Mucosa of descending colon (tissue), 3 donors: ENCODE data around the gene RSF1. TPM values are rescaled to one million over a fixed set of nuclear protein-coding genes. Genes with fewer than 3 reads are reported as not detected.
A peak's percentile ranks its signal among the peaks of the same experiment; 100 is the strongest.

ENCODE experiments used
- ATAC-seq: fragments of 200-7000 bp; cut with Tn5 transposase; one replicate; pipeline ENCODE4 v1.9.1; 2020; ENCODE audit warnings: mild to moderate bottlenecking, moderate library complexity
- DNase-seq, 3 donors: peaks; one replicate each; pipeline ENCODE4 v3.0.0-alpha.2; 2020
- H3K36me3 ChIP-seq: fragments of 200-600 bp; one replicate; pipeline ENCODE4 v1.8.0; 2021; ENCODE audit warnings: low read depth, mild to moderate bottlenecking
- H3K4me1 ChIP-seq: fragments of 200-600 bp; one replicate; pipeline ENCODE4 v1.8.0; 2021; ENCODE audit warnings: low read depth, mild to moderate bottlenecking
- H3K4me3 ChIP-seq: fragments of 200-600 bp; one replicate; pipeline ENCODE4 v1.8.0; 2021; ENCODE audit warnings: mild to moderate bottlenecking
- H3K9me3 ChIP-seq: fragments of 200-600 bp; one replicate; pipeline ENCODE4 v1.8.0; 2021; ENCODE audit warnings: mild to moderate bottlenecking
- intact Hi-C, 2 donors: fragments of 100-400 bp; cut with DNase I in 1 of 2; cut with micrococcal nuclease in 1 of 2; formaldehyde crosslinking; loops; one replicate each; pipeline versions ENCODE4 v1.11.0 to v1.11.1; 2022; cut with DNase I, micrococcal nuclease
- total RNA-seq, 3 donors: library from RNA; stranded (reverse); fragmentation: NEBNext Ultra II Directional in 2 of 3; extraction: Animal tissue kit (Norgen Biotek cat#: 25700) in 2 of 3; gene quantifications; one replicate each; pipeline versions ENCODE4 v1.2.1 to v1.2.4, GENCODE V29; 2021 to 2023
- TF ChIP-seq, protein P1 (sequence below): fragments of 200-600 bp; IDR thresholded peaks from one replicate; pipeline ENCODE4 v1.8.0; 2022; ENCODE audit warnings: antibody characterized with exemption, mild to moderate bottlenecking
- donor health status: DM: no; HTN: no; CAD: no; lungs with moderate emphysema.
- donor health status: DM: no; HTN: no; CAD: no.
- donor health status: DM: no; HTN: yes; CAD: no.

RSF1 gene
- total RNA-seq, 3 donors from 2014 or later = 43.7 to 80.2 (median 44.4) TPM

DNA sequence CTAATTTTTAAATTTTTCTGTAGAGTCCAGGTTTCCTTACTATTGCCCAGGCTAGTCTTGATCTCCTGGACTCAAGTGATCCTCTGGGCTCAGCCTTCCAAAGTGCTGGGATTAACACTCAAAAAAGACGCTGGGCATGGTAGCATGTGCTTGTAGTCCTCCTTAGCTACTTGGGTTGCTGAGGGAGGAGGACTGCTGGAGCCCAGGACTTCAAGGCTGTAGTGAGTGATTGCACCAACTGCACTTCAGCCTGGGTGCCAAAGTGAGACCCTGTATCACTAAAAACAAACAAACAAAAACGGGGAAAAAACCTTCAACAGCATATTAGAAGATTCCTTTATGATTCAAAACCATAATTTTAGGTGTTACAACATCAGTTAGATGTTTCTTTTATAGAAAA lies 44.6 kb downstream of the RSF1 start:
- Histone ChIP-seq H3K4me1 (no peaks in the 10 kb centered on the region), H3K4me3 (no peak overlapping the region), H3K36me3 (no peaks in the 10 kb centered on the region), H3K9me3 (no peaks in the 10 kb centered on the region)
- DNase-seq = no peak
- no peak for ATAC-seq
- intact Hi-C loops = no loop called here
- TF ChIP-seq, protein P1, sequence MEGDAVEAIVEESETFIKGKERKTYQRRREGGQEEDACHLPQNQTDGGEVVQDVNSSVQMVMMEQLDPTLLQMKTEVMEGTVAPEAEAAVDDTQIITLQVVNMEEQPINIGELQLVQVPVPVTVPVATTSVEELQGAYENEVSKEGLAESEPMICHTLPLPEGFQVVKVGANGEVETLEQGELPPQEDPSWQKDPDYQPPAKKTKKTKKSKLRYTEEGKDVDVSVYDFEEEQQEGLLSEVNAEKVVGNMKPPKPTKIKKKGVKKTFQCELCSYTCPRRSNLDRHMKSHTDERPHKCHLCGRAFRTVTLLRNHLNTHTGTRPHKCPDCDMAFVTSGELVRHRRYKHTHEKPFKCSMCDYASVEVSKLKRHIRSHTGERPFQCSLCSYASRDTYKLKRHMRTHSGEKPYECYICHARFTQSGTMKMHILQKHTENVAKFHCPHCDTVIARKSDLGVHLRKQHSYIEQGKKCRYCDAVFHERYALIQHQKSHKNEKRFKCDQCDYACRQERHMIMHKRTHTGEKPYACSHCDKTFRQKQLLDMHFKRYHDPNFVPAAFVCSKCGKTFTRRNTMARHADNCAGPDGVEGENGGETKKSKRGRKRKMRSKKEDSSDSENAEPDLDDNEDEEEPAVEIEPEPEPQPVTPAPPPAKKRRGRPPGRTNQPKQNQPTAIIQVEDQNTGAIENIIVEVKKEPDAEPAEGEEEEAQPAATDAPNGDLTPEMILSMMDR = no peak

DNA sequence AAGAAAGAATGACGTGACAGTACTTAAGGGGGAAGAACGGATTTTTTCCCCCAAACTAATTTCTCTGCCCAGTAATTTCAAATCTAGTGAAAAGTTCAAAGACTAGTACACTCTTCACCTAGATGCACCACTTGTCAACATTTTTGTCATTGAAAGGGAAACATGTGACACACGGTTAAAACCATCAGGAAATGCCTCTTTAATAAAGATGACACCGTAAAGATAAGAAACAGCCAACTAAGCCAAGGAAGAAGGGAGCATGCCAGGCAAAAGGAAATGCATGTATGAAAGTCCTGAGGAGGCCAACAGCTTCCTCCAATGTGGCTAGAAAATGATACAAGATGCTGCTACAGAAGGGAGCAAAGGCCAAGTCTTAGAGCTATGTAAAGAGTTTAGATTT lies 49.4 kb downstream of the RSF1 start:
- no peaks in the 10 kb centered on the region for H3K36me3 ChIP-seq
- intact Hi-C loops = no loop called here
- TF ChIP-seq, protein P1 = no peak
- no peak for DNase-seq
- no peaks in the 10 kb centered on the region for H3K9me3 ChIP-seq
- H3K4me1 ChIP-seq = no peaks in the 10 kb centered on the region
- H3K4me3 ChIP-seq = no peak overlapping the region
- ATAC-seq = peak; percentile 13

DNA sequence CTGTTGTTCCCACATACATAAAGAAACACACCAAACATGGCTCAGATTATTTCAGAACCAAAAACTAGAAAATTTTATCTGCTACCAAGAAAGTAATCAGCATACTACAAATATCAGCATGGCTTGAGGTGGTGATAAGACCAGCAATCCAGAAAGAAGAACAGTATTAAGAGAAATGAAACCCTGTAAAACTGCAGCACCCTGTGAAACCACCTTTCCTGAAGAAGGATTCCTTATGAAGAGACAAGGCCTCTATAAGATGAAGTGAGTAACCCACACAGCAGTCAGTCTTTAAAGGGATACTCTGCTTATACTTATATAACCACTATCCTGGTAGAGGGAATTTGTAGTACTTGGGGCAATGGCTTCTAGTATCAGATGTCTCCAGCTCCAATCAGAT lies 49.9 kb downstream of the RSF1 start:
- no peak for DNase-seq
- no peaks in the 10 kb centered on the region for H3K36me3 ChIP-seq
- H3K4me1 ChIP-seq = no peaks in the 10 kb centered on the region
- H3K4me3 ChIP-seq = no peak overlapping the region
- H3K9me3 ChIP-seq = no peaks in the 10 kb centered on the region
- TF ChIP-seq, protein P1 = no peak
- intact Hi-C loops = no loop called here
- ATAC-seq = no peak

DNA sequence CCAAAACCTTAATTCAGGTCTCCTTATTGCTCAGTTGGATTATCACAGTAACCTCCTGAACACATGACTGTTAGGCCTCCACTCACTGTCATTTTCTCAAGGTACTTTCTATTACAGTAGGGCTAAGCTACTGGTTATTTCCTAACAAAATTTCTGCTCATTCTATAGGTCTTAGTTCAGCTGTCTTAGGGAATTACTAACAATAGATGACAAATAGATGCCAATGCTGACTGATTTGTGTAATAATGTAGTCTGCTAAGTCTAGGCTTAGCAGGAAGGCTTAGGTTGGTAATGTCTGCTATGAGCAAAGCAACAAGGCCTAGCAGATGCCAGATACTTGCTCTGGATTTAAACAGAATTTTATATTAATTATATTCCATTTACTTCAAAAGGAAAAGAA lies 58.1 kb downstream of the RSF1 start:
- TF ChIP-seq, protein P1 = no peak
- H3K36me3 ChIP-seq = no peaks in the 10 kb centered on the region
- no peaks in the 10 kb centered on the region for H3K9me3 ChIP-seq
- intact Hi-C loops = no loop called here
- DNase-seq (no peak), ATAC-seq (no peak)
- H3K4me3 ChIP-seq = no peak overlapping the region
- no peaks in the 10 kb centered on the region for H3K4me1 ChIP-seq

DNA sequence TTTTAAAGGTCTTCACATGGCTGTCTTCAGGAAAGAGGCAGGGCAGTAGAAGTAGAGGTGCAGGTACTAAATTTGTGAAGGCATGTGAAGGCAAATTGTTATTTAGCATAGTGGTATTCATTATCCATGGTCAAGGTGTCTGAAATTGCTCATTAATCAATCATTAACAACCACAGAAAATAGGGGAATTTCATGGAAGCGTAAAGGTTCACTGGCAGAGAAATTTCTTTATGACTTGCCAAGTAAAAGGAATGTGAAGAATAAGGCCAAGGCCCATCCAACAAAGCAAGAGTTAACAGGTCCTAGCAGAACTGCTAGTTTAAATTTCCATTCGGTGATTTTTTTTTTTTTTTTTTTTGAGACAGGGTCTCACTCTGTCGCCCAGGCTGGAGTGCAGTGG lies 59.0 kb downstream of the RSF1 start:
- no peaks in the 10 kb centered on the region for H3K9me3 ChIP-seq
- no peaks in the 10 kb centered on the region for H3K4me1 ChIP-seq
- DNase-seq (no peak), ATAC-seq (no peak)
- intact Hi-C loops = no loop called here
- H3K4me3 ChIP-seq = no peak overlapping the region
- TF ChIP-seq, protein P1 = no peak
- no peaks in the 10 kb centered on the region for H3K36me3 ChIP-seq

DNA sequence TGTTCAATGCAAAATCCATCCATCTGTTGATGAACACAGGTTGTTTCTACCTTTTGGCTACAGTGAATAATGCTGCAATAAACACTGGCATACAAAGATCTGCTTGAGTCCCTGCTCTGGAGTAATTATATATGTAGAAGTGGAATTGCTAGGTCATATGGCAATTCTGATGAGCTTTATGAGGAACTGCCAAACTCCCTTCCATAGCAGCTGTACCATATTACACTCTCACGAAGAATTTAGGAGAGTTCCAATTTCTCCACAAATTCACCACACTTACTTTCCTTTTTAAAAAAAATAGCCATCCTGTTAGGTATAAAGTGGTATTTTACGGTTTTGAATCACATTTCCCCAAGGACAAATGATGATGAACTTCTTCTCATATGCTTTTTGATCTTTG lies 62.2 kb downstream of the RSF1 start:
- Histone ChIP-seq H3K36me3 (no peaks in the 10 kb centered on the region), H3K4me1 (no peaks in the 10 kb centered on the region), H3K4me3 (no peak overlapping the region), H3K9me3 (no peaks in the 10 kb centered on the region)
- ATAC-seq = no peak
- TF ChIP-seq, protein P1 = no peak
- intact Hi-C loops = no loop called here
- no peak for DNase-seq
